Measurements from ENCODE around the gene ZBTB20. TPM values are rescaled to one million over a fixed set of nuclear protein-coding genes. Genes with fewer than 3 reads are reported as not detected.

The ZBTB20 gene
- total RNA-seq, 2 experiments from 2014 or later, result 5.1 to 5.3 TPM

DNA sequence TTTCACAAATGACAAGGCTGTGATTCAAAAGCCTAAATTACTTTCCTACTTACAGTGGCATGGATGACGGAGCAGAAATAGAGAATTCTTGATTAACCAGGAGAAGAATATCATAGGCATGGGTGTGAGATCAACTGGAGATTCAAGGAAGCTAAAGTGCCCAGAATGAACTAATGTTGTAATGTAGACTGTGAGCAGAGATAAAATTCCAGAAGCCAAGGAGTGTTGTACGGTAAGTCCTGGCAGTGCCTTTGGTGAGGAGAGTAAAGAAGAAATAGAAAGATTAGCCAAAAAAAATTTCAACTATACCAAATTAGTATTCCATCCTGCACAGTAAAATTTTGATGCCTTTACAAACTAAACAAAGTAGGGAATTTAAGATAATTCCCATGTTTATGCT, 75.9 kb downstream of the ZBTB20 start:
- intact Hi-C loops (cut with micrococcal nuclease), result no loop called here
- Mint-ChIP-seq H3K4me1 (ENCODE audit: low read depth) (peaks cover 30% of the 10 kb centered on the region), H3K27ac (no peak overlapping the region), H3K27me3 (no peaks in the 10 kb centered on the region), H3K9me3 (no peaks in the 10 kb centered on the region), H3K4me3 (no peak overlapping the region), H3K36me3 (ENCODE audit: low read depth) (peaks cover 11% of the 10 kb centered on the region)
- TF ChIP-seq, protein P1, sequence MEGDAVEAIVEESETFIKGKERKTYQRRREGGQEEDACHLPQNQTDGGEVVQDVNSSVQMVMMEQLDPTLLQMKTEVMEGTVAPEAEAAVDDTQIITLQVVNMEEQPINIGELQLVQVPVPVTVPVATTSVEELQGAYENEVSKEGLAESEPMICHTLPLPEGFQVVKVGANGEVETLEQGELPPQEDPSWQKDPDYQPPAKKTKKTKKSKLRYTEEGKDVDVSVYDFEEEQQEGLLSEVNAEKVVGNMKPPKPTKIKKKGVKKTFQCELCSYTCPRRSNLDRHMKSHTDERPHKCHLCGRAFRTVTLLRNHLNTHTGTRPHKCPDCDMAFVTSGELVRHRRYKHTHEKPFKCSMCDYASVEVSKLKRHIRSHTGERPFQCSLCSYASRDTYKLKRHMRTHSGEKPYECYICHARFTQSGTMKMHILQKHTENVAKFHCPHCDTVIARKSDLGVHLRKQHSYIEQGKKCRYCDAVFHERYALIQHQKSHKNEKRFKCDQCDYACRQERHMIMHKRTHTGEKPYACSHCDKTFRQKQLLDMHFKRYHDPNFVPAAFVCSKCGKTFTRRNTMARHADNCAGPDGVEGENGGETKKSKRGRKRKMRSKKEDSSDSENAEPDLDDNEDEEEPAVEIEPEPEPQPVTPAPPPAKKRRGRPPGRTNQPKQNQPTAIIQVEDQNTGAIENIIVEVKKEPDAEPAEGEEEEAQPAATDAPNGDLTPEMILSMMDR (IDR thresholded peaks at IDR 0.05), result no peak
- CTCF ChIA-PET, result no interaction called here
- DNase-seq (no peak), ATAC-seq (no peak)
- POLR2A ChIA-PET, result no interaction called here

DNA sequence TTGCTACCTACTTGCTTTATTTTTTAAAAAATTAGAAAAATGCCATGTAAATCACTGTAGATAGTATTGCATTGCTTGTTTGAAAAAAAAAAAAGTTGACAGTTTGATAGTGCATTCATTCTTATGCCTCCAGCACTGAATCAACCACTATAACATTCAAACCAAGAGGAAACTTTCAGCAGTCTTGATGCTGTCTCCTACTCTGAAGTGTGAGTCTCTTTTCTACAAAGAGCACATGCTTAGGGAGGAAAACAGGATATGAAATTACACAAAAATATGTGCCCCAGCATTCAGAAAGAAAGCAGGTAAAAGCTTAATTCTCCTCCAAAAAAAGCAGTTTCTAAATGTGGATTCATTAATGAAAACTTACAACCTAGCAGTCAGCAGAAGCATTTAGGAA, 78.3 kb downstream of the ZBTB20 start:
- ChIA-PET CTCF (interaction anchor here (0.8 to 1.7 kb wide), 4 partner anchors 16 to 241 kb away, joined by 3 to 4 read pairs (median 3); no protein-coding TSS in a partner anchor), POLR2A (no interaction called here)
- TF ChIP-seq, protein P1 (IDR thresholded peaks at IDR 0.05), result no peak
- Mint-ChIP-seq H3K4me1 (ENCODE audit: low read depth) (peaks cover 20% of the 10 kb centered on the region), H3K27ac (no peak overlapping the region), H3K4me3 (no peak overlapping the region), H3K27me3 (no peaks in the 10 kb centered on the region), H3K9me3 (no peaks in the 10 kb centered on the region), H3K36me3 (ENCODE audit: low read depth) (peaks cover 10% of the 10 kb centered on the region)
- ATAC-seq (peak; percentile 53), DNase-seq (no peak)
- intact Hi-C loops (cut with micrococcal nuclease), result no loop called here

DNA sequence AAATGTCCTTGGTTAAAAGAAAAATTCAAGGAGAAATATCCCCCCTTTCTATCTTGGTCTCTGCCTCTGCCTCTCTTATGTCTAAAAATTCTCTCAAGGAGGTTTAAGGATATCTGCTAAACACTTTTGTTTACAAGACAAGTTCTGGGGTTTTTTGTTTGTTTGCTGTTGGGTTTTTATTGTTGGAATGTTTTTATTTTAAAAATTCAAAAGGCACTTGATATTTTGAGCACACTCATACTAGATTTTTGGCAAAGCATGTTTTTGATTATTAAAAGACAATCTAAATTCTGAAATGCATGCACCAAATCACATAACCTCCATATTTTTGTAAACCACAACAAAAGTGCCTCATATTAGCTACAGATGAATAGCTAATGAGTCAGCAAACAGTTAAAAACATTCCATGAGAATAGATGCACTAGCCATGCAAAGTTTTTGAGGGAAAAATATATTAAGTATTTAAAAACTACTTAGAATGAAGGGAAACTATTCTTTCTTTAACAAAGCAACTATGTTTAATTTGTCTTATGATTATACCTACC, 84.6 kb downstream of the ZBTB20 start:
- Mint-ChIP-seq H3K36me3 (ENCODE audit: low read depth) (peaks cover 8% of the 10 kb centered on the region), H3K4me1 (ENCODE audit: low read depth) (peaks cover 3% of the 10 kb centered on the region), H3K9me3 (peaks cover 3% of the 10 kb centered on the region), H3K27ac (no peak overlapping the region), H3K4me3 (no peak overlapping the region), H3K27me3 (no peaks in the 10 kb centered on the region)
- ATAC-seq, result no peak
- CTCF ChIA-PET, result interaction anchor here (0.8 kb wide), 1 partner anchor 14 kb away, joined by 3 read pairs; no protein-coding TSS in a partner anchor
- DNase-seq, result no peak
- TF ChIP-seq, protein P1 (IDR thresholded peaks at IDR 0.05), result no peak
- intact Hi-C loops (cut with micrococcal nuclease), result no loop called here
- POLR2A ChIA-PET, result no interaction called here

DNA sequence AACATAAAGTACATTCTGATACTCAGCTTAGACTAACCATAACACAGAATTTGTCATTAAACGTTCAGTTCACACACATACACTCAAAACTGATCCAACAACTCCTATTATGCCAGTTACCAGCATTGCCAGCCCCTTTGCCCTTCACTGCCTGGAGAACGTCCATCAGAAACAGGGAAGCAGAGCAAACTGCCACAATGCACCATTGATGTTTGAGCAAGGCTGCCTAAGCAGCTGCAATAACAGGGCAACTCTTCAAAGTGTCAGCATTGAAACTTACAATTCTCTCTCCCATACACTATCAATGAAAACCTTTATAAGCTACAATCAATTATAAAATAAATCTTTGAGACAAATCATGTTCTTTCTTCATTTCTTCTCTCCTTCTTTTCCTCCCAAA, 85.1 kb downstream of the ZBTB20 start:
- Mint-ChIP-seq H3K4me1 (ENCODE audit: low read depth) (peaks cover 3% of the 10 kb centered on the region), H3K36me3 (ENCODE audit: low read depth) (peaks cover 8% of the 10 kb centered on the region), H3K9me3 (peaks cover 3% of the 10 kb centered on the region), H3K4me3 (no peak overlapping the region), H3K27ac (no peak overlapping the region), H3K27me3 (no peaks in the 10 kb centered on the region)
- DNase-seq (no peak), ATAC-seq (no peak)
- POLR2A ChIA-PET, result no interaction called here
- TF ChIP-seq, protein P1 (IDR thresholded peaks at IDR 0.05), result no peak
- intact Hi-C loops (cut with micrococcal nuclease), result no loop called here
- CTCF ChIA-PET, result interaction anchor here (0.8 kb wide), 1 partner anchor 14 kb away, joined by 3 read pairs; no protein-coding TSS in a partner anchor

DNA sequence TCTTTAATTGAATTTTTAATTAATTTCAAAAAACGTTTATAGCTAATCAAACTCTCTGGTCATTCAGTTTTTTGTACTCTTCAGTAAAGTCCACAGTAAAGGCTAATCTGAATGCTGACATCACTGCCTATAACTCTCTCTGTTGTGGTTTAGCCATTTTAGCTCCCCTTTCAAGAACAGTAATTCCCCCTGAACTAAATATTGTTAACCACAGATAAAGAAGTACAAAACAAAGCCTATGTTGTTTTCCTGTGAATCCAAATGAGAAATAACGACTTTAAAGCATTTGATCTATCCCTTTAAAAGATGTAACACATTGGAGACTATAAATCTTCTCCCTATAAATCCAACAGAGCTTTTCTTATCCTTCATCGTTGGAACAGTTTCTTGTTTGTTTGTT, 94.2 kb downstream of the ZBTB20 start:
- TF ChIP-seq, protein P1 (IDR thresholded peaks at IDR 0.05), result no peak
- H3K27ac Mint-ChIP-seq, result no peak overlapping the region
- H3K27me3 Mint-ChIP-seq, result no peaks in the 10 kb centered on the region
- peaks cover 4% of the 10 kb centered on the region for H3K4me1 Mint-ChIP-seq (ENCODE audit: low read depth)
- no peak overlapping the region for H3K4me3 Mint-ChIP-seq
- intact Hi-C loops (cut with micrococcal nuclease), result no loop called here
- CTCF ChIA-PET, result interaction anchor here (1.1 to 1.7 kb wide), 5 partner anchors 9 to 226 kb away, joined by 3 to 6 read pairs (median 3); no protein-coding TSS in a partner anchor
- H3K36me3 Mint-ChIP-seq (ENCODE audit: low read depth), result peaks cover 2% of the 10 kb centered on the region
- DNase-seq (no peak), ATAC-seq (no peak)
- H3K9me3 Mint-ChIP-seq, result peaks cover 3% of the 10 kb centered on the region
- POLR2A ChIA-PET, result no interaction called here

All from activated CD8-positive, alpha-beta T cell treated with anti-CD3 and anti-CD28 coated beads for 36 hours (primary cell).